HTERT RPE-1 (cell line): Measurements from ENCODE around the gene AP3D1.
"Not testable (repeated sequence)": the region's sequence is repeated elsewhere in the genome, so short reads cannot be mapped to it uniquely, and the experiment has no call there.

Source experiments
- in situ Hi-C: fragments of 300-500 bp; cut with MboI; formaldehyde crosslinking; loops from 4 replicates; pipeline ENCODE4 v1.14.3; 2020; ENCODE audit warnings: low sequenced_read_pairs

The AP3D1 gene

DNA sequence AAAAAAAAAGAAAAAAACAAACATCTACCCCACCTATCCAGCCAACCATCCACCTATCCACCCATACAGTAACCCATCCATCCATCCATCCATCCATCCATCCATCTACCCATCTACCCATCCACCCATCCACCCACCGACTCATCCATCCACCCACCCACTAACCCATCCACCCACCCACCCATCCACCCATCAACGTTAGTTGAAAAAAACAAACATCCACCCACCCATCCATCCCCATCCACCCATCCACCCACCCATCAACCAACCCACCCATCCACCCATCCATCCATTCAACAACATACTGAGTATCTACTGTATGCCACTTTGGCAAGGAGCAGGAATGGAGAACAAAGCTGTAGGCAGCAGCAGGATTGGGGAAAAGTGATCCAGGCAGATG is 6.1 kb upstream of the AP3D1 start:
- in situ Hi-C loops: no loop called here

DNA sequence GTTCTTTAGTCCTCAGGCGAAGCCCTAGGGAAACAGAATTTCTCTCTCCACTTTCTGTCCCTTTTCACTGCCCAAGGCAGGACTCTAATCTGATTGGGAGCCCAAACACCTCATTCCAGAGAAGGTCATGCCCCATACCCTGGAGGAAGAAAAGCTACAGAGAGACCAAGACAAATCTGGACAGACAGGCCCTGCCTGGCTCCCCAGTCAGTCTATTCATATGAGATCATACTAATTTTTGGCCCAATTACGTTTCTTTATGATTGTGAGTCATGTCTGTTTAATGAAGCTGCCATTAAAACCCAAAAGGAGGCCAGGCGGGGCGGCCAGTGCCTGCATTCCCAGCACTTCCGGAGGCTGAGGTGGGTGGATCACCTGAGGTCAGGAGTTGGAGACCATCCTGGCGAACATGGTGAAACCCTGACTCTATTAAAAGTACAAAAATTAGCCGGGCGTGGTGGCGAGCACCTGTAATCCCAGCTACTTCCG is 3.3 kb upstream of the AP3D1 start:
- in situ Hi-C loops: no loop called here

DNA sequence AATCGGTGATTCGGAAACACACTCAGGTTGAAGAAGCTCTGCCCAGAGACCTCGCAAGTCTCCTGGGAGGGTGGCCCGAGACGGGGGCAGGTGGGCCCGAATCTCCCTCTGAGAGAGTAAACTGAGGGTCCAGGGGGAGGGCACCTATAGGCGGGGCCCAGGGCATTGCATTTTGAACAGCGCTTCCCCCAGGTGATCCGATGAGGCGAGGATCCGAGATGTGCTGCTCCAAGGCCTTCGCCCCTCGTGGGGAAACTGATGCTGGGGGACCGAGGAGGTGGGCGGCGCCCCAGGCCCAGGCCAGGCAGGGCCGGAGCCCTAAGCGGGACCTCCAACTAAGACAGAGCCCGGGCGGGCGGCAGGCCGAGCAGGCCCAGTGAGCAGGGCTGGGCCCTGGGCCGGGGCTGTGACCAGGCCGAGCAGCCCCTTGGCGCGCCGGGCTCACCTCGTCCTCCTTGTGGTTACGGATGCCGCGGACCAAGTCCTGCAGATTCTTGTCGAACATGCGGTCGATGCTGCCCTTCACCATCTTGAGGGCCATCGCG is 500 bp downstream of the AP3D1 start:
- in situ Hi-C loops: no loop called here

DNA sequence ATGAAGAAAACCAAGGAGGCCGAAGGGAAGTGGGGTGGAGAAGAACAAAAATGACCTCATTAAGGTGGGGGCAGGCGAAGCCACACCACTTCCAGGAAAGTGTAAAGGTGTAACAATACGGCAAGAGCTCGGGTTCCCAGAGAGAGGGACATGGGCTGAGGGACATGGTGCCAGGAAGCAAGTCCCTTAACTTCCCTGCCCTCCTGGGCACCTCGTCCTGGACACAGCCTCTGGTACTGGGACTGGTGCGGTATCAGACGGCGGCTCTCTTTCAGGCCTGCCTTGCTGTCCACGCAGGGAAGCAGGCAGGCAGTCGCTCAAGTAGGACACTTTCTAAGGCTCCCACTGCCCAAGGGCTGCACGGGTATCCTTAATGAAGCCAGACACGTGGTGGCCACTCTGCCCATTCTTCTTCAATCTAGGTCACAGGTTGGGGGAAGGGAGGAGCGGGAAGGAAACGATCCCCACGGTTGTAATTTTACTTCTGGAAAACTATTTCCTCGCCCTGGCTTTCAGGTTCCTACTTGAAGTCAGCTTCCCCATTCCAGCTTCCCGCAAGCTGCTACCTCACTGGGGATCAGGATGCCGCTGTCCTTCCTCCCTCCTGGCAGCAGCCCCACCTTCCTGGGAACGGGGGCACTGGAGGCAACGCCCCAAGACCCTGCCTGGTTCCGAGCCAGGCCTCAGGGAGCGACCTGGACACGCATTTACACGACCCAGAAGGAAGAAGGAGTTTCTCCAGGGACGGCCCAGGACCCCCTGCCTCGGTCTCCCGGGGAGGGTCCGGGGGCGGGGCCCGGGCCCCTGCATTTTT is 1.2 kb downstream of the AP3D1 start:
- in situ Hi-C loops: no loop called here

DNA sequence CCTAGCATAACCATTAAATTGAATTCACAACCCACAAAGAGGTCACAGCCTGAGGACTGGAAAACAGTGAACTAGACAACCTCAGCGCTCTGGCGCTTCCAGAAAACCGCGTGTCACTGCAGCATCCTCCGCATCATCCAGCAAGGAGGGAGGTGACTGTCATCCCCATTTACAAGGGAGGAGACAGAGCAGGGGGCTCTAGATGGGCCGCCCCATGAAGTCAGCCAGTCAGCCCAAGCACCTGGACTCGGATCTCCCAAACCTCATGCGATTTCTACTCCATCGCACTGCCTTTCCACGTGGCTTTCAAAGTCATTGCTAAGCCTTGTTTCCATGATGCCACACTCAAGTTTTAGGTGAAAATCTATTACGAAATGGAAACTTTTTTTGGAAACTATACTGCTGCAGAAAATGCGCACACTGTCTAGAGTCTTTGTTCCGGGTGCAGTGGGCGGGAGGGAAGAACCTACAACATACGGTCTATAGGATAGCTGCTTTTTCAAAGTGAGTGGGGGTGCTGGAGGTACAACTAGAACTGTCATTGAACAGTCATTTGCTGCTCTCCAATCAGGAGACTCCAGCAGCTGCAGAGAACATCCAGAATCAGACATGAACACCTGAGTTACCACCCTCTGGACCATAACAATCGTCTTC is 2.8 kb downstream of the AP3D1 start:
- in situ Hi-C loops: no loop called here

DNA sequence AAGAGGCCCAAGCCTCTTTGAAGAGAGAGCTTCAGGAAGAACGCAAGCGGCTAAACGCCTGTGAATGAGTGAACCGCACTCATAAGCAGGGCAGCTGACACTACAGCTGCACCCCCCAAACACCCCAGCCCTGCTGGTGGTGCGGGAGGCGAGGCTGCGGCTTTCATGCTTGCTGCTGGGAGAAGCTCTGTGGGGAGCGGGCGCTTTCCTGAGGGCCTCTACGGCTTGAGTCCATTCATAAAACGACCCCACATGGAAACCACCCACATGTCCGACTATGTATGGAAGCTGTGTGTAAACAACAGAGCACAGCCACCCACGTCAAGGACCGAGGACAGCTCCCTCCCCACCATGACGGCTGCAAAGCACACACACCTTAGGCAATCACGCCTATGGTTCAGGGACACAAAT is 5.5 kb downstream of the AP3D1 start:
- in situ Hi-C loops: no loop called here

DNA sequence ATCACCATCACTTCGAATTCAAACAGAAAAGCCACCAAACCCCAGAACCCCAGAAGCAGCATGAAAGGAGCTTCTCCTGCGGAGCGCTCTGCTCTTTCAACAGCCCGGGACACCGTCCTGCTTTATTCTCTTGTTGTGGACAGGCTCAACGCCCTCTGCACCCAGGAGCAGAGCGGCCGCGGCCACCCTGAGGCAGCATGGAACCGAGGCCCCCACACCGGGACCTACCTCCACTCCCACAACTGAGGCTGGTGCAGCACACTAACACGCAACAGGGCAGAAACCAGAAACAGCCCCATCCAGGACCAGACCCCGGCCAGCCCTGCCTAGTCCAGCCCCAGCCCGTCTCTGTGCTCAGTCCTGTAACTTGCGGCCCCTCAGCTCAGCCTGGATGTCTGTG is 7.2 kb downstream of the AP3D1 start:
- in situ Hi-C loops: no loop called here

DNA sequence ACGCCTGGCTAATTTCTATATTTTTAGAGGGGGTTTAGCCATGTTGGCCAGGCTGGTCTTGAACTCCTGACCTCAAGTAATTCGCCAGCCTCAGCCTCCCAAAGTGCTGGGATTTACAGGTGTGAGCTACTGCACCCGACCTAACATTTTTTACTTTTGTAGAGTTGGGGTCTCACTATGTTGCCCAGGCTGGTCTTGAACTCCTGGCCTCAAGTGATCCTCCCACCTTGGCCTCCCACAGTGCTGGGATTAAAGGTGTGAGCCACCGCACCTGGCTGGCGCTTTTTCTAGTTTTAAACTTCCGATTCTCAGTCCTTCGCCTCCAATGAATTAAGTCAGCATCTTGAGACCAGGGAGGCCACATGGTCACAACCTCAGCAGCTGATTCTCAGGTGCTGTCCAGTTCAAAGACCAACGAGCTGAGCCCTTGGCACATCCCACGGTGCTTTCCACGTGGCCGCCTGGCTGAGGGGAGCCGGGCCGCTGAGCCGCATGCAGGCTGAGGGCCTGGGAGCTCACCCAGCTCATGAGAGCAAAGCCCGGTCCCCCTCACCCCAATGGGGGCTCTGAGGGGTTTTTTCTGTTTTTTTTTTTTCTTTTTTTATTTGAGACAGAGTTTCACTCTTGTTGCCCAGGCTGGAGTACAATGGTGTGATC is 9.1 kb downstream of the AP3D1 start:
- in situ Hi-C loops: no loop called here

DNA sequence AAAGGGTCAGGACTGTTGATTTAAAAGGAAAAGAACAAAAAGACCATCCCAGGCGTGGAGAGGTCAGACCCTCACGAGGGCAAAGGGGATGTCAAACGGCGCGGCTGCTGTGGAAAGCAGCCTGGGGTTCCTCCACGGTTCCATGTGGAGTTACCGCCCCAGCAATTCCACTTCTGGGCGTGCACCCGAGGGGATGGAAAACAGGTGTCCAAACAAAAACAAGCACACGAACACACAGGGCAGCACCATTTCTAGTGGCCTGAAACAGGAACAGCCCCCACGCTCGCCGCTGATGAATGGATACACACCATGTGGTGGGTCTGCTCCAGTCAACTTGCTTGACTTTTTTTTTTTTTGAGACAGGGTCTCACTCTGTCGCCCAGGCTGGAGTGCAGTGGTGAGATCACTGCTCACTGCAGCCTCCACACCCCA is 11.2 kb downstream of the AP3D1 start:
- in situ Hi-C loops: no loop called here

DNA sequence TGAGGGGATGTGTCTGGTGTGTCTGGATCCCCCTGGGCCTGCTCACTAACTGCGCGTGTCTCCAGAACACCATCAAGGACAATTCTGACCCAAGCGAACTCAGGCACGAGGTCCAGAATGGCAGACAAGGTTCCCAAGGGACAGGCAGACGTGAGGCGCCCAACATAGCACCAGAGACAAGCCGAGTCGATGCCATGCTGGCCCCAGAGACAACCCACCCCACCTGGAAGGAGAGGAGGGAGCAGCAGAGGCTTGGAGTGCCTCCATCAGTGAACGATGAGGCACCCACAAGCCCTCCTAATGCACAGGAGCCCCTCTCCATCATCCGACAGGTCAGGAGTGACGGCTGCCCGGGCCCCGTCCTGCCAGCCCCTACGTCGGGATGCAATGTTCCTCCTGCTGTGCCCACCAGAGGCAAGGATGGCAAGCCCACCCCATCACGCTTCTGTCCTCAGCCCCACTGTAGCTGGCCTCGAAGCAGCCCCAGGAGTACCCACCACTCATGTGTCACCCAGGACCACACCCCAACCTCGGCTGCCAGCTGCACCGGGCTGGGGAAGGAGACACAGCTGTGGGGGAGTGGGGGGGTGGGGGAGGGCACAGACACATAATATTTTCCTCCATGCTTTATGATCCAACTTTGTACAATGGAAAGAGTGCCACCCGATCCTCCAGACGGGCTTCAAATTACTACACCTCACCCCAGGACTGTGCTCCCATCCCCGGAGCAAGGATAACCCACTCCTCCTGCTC is 11.8 kb downstream of the AP3D1 start:
- in situ Hi-C loops: no loop called here

DNA sequence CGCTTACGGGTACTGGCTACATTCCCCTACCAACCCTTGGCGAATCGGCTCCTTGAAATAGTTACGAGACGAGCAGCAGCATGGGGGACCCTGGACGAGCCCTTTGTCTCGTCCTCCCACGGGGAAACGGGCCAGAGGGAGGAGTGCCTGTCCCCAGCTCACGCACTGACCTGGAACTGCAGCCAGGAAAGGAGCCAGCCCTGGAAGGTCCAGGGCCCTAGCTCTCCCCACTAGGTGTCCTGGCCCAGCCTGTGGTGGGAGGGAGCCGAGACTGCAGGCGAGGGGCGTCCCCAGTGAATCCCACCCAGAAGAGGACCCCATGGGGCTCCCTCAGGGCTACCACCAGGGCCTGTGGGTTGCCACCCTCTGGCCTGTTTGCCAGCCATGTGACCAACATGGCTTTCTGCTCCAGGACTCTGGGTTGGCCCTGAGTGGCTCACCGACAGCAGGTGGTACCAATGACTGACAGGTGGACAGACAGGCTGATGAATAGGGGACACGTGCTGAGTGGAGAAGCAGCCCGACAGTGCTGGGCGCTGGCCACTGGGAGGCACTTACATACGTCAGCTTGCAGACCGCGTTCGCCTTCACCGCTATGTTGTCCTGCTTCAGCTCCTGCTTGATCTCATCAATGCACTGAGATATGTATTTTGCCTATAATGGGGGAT is 13.2 kb downstream of the AP3D1 start:
- in situ Hi-C loops: no loop called here

DNA sequence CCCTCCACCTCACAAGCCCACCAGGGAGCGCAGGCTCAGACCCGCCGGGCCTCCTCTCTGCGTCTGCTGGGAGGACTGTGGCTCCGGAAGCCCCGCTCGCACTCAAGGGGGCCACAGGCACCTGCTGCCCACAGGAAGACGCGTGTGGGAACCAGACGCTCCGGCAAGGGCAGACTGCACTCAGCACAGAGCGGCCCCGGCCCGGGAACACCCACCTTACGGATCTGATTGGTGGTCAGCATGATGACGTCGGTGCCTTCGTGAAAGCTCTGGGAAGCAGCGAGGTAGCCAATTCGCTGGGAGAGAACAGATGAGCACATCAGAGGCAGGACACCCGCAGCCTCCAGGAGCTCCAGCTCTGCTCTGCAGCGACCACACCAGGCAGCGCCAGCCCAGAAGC is 14.6 kb downstream of the AP3D1 start:
- in situ Hi-C loops: no loop called here

DNA sequence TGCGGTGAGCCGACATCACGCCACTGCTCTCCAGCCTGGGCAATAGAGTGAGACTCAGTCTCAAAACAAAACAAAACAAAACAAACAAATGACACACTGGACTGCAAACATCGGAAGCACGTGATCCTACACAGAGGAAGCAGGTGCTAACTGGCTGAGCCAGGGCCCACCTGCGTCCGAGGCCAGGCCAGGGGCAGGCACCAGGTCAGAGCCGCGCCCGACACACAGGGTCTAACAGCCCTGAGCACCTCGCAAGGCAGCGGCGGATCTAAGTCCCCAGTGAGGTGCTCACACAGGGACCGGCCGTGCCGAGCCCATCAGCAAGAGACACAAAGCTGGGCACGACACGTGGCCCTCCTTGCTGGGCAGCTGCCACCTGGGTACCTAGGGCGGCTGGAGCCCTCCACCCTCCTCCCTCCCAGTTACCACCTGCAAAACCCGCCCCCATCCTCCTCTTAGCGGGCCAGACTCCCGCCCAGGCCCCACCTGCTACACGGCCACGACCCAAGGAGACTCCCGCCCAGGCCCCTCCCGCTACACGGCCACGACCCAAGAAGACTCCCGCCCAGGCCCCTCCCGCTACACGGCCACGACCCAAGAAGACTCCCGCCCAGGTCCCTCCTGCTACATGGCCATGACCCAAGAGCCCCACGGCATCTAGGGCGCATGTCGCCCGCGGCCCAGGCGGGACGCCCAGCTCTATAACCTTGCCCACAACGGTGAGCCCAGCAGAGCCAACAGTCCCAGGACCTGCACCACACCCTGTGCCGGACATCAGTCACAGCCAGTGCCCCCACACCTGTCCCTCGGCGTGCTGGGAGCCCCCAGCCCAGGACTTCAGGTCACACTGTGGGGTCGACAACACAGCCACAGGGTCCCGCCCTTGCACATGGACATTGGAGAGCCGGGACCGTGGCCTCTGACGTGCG is 15.6 kb downstream of the AP3D1 start:
- in situ Hi-C loops: no loop called here

DNA sequence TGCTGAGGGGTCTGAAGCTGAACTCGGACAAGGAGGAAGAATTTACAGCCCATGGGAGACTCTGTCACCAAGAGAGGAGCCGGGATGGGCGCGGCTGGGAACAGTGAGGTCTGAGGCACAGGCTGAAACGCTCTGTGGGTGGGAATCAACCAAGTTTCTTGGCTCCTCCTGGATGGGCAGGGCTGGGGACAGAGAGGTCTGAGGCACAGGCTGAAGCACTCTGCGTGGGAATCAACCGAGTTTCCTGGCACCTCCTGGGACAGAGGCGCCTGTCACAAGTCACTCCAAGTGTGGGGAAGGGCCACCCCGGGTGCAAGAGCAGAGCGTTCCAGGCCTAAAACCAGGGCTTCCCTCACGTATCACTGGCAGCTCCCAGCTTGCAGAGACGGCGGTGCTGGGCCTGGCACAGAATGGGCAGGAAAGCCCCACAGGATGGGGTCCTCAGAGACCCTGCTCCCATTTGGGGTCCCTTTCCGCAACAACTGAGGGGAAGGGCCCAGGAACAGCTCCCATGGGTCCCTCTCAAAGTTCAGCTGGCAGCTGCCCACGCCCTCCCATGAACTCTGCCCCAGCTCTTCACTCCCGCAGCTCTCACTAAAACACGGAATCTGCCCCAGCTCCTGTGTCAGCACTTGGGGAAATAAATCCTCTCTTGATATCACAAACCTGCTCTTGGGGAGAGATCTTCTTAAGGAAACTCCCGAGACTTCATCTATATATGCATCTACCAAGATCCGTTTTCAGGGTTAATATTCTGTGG is 18.5 kb downstream of the AP3D1 start:
- in situ Hi-C loops: no loop called here

DNA sequence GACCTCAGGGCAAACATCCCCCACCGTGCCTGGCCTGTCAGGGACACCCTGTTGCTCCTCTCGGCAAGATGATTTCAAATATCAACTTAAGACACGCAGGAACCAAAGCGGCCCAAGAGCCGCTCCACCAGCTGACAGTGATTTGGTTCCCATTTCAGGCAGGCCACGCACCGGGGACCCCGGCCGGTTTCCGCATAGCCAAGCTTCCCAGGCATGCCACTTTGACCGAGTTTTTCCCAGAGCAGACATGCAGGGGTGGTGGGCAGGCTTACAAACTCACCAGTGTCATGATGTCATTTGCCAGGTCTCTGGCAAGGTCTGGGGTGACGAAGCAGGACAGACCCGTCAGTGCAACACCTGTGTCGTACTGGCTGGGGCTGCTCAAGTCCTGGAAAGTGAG is 19.2 kb downstream of the AP3D1 start:
- in situ Hi-C loops: no loop called here

DNA sequence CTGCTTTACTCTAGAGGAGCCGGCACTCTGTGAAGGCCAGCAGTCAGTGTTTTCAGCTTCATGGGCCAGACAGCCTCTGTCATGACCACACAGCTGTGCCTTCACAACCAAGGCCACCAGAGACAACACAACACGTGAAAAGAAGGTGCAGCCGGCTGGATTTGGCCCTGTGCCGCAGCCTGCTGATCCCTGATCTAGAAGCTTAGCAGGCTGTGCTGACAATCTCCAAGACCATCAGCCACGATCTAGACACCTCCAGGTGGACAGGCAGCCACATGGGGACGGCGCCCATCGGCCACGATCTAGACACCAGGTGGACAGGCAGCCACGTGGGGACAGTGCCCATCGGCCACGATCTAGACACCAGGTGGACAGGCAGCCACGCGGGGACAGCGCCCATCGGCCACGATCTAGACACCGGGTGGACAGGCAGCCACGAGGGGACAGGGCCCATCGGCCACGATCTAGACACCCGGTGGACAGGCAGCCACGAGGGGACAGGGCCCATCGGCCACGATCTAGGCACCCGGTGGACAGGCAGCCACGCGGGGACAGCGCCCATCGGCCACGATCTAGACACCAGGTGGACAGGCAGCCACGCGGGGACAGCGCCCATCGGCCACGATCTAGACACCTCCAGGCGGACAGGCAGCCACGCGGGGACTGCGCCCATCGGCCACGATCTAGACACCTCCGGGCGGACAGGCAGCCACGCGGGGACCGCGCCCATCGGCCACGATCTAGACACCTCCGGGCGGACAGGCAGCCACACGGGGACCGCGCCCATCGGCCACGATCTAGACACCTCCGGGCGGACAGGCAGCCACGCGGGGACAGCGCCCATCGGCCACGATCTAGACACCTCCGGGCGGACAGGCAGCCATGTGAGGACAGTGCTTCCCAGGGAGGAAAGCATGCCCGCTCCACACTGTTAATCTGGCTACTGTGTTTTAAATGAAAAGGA is 20.1 kb downstream of the AP3D1 start:
- in situ Hi-C loops: not testable (repeated sequence)
